HG03196 (cell line): ENCODE measurements around the gene TNFRSF21.
A peak's percentile ranks its signal among the peaks of the same experiment; 100 is the strongest.

ENCODE experiments used
- ATAC-seq: cut with Tn5 transposase; IDR thresholded peaks from one replicate; pipeline ENCODE4 v1.9.1; 2021; ENCODE audit not compliant: unreplicated experiment

The TNFRSF21 gene

GRCh38 chr6:47254051-47254450 lies 55.7 kb downstream of the TNFRSF21 start:
- ATAC-seq: no peak

GRCh38 chr6:47253136-47253535 lies 56.6 kb downstream of the TNFRSF21 start:
- no peak for ATAC-seq

GRCh38 chr6:47252633-47253032 lies 57.1 kb downstream of the TNFRSF21 start:
- ATAC-seq: no peak

- no peak for ATAC-seq
Measured at GRCh38 chr6:47251396-47251795, 58.3 kb downstream of the TNFRSF21 start.

GRCh38 chr6:47250302-47250701 lies 59.4 kb downstream of the TNFRSF21 start:
- no peak for ATAC-seq

GRCh38 chr6:47248446-47248845 lies 61.3 kb downstream of the TNFRSF21 start:
- no peak for ATAC-seq

GRCh38 chr6:47247227-47247797 lies 62.4 kb downstream of the TNFRSF21 start:
- ATAC-seq: peak; percentile 47

GRCh38 chr6:47246551-47246950 lies 63.2 kb downstream of the TNFRSF21 start:
- ATAC-seq: no peak

GRCh38 chr6:47245745-47246371 lies 63.8 kb downstream of the TNFRSF21 start:
- ATAC-seq: no peak

- ATAC-seq: peak; percentile 97
Measured at GRCh38 chr6:47242483-47243386, 67.0 kb downstream of the TNFRSF21 start.

GRCh38 chr6:47241742-47242482 lies 67.8 kb downstream of the TNFRSF21 start:
- peak; percentile 1 for ATAC-seq

GRCh38 chr6:47240277-47240890 lies 69.3 kb downstream of the TNFRSF21 start:
- ATAC-seq: no peak

GRCh38 chr6:47239546-47239945 lies 70.2 kb downstream of the TNFRSF21 start:
- ATAC-seq: no peak

- no peak for ATAC-seq
Measured at GRCh38 chr6:47238456-47238995, 71.2 kb downstream of the TNFRSF21 start.

GRCh38 chr6:47237196-47237595 lies 72.5 kb downstream of the TNFRSF21 start:
- ATAC-seq: no peak

- ATAC-seq: no peak
Measured at GRCh38 chr6:47235964-47236760, 73.5 kb downstream of the TNFRSF21 start.

- no peak for ATAC-seq
Measured at GRCh38 chr6:47235421-47235820, 74.3 kb downstream of the TNFRSF21 start.

- ATAC-seq: no peak
Measured at GRCh38 chr6:47234266-47234933, 75.3 kb downstream of the TNFRSF21 start.

GRCh38 chr6:47231151-47231550 lies 78.6 kb downstream of the TNFRSF21 start:
- ATAC-seq: no peak
